ENCODE data around the gene FCAMR. TPM values are rescaled to one million over a fixed set of nuclear protein-coding genes. Genes with fewer than 3 reads are reported as not detected.

The FCAMR gene, protein sequence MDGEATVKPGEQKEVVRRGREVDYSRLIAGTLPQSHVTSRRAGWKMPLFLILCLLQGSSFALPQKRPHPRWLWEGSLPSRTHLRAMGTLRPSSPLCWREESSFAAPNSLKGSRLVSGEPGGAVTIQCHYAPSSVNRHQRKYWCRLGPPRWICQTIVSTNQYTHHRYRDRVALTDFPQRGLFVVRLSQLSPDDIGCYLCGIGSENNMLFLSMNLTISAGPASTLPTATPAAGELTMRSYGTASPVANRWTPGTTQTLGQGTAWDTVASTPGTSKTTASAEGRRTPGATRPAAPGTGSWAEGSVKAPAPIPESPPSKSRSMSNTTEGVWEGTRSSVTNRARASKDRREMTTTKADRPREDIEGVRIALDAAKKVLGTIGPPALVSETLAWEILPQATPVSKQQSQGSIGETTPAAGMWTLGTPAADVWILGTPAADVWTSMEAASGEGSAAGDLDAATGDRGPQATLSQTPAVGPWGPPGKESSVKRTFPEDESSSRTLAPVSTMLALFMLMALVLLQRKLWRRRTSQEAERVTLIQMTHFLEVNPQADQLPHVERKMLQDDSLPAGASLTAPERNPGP
- not detected in 2 replicates for total RNA-seq (ENCODE audit: low replicate concordance)

DNA sequence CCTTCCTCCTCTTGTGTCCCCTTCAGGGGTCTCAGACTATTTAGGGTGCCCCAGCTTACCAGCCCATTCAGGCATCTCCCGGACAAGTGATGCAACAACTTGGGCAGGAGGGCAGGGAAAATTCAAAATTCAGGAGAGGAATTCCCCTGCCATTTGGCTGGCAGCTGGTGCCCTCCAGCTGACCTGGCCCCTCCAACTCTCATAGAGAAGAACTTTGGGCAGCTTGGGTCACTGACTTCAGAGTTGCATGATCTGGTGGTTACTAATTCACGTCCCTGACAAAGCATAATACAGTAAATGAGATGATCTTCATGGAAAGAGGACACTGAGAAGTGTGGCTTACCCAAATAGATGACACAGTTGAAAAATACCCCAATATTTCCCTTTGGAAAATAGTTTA is at the start of gene FCAMR:
Gene FCAMR (minus strand): TSS at position 15 of the 400 bp plus-strand sequence. CDS start 335 bp downstream, outside the sequence.
- DNase-seq (ENCODE audit: low read depth), result no peak
- H3K4me3 ChIP-seq (ENCODE audit: low read depth, low read length), result no peak within 1 kb of the TSS
- TF ChIP-seq, protein P1, sequence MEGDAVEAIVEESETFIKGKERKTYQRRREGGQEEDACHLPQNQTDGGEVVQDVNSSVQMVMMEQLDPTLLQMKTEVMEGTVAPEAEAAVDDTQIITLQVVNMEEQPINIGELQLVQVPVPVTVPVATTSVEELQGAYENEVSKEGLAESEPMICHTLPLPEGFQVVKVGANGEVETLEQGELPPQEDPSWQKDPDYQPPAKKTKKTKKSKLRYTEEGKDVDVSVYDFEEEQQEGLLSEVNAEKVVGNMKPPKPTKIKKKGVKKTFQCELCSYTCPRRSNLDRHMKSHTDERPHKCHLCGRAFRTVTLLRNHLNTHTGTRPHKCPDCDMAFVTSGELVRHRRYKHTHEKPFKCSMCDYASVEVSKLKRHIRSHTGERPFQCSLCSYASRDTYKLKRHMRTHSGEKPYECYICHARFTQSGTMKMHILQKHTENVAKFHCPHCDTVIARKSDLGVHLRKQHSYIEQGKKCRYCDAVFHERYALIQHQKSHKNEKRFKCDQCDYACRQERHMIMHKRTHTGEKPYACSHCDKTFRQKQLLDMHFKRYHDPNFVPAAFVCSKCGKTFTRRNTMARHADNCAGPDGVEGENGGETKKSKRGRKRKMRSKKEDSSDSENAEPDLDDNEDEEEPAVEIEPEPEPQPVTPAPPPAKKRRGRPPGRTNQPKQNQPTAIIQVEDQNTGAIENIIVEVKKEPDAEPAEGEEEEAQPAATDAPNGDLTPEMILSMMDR (IDR thresholded peaks at IDR 0.05; ENCODE audit: insufficient read depth, low read length), result no peak

DNA sequence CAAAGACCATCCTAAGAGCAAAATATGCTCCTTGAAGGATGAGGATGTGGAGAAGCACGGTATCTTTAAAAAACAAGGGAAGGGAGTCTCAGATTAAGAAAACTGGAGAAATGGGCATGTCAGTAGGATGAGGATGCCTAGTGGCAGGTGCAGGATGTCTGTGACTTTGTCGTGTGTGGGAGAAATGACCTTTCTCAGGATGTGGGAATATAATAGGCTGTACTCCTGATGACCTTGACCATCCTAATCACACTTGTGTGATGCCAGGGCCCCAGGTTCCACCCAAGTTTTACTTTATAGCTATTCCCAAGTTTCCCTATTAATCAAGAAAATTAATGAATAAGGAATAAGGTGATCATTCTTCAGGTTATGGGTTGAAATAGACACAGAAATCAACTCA is 49.4 kb upstream of the FCAMR start:
- TF ChIP-seq, protein P1 (IDR thresholded peaks at IDR 0.05; ENCODE audit: insufficient read depth, low read length), result no peak
- no peak overlapping the region for H3K4me3 ChIP-seq (ENCODE audit: low read depth, low read length)
- no peak for DNase-seq (ENCODE audit: low read depth)

DNA sequence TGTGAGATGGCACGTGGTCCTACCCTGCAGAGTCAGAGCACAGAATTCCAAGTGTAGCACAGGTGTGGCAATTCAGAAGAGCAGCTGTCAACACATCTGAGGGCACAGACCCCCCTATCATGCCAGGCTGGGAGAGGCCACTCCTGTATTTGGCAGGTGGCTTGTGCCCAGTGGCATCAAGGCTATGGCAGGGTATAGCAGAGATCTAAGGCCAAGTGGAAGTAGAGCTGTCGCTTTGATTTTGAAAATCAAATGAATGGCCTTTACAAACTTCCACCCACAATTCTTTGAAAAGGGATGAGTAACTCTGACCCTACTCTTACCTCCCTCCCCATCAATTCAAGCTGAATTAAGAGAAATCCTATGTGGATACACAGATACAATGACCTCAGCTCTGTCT is 48.9 kb upstream of the FCAMR start:
- no peak for DNase-seq (ENCODE audit: low read depth)
- TF ChIP-seq, protein P1 (IDR thresholded peaks at IDR 0.05; ENCODE audit: insufficient read depth, low read length), result no peak
- H3K4me3 ChIP-seq (ENCODE audit: low read depth, low read length), result no peak overlapping the region

DNA sequence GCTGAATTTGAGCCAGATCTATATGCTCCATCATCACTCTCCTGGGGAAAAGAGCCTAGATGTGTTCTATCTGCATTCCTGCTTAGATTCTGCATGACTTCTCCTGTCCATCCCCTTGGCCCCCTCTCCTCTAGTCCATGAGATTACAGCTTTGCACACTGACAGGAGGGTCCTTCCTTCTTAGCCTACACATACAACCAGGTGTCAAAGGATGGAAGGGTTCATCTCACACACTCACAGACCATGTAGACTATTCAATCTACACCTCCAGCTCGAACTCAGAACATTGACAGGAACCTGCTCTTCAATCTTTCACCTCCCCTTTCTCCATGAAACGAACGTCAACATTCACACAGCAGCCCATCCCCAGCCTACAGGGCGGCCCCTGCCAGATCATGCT is 48.4 kb upstream of the FCAMR start:
- H3K4me3 ChIP-seq (ENCODE audit: low read depth, low read length), result no peak overlapping the region
- TF ChIP-seq, protein P1 (IDR thresholded peaks at IDR 0.05; ENCODE audit: insufficient read depth, low read length), result no peak
- no peak for DNase-seq (ENCODE audit: low read depth)

DNA sequence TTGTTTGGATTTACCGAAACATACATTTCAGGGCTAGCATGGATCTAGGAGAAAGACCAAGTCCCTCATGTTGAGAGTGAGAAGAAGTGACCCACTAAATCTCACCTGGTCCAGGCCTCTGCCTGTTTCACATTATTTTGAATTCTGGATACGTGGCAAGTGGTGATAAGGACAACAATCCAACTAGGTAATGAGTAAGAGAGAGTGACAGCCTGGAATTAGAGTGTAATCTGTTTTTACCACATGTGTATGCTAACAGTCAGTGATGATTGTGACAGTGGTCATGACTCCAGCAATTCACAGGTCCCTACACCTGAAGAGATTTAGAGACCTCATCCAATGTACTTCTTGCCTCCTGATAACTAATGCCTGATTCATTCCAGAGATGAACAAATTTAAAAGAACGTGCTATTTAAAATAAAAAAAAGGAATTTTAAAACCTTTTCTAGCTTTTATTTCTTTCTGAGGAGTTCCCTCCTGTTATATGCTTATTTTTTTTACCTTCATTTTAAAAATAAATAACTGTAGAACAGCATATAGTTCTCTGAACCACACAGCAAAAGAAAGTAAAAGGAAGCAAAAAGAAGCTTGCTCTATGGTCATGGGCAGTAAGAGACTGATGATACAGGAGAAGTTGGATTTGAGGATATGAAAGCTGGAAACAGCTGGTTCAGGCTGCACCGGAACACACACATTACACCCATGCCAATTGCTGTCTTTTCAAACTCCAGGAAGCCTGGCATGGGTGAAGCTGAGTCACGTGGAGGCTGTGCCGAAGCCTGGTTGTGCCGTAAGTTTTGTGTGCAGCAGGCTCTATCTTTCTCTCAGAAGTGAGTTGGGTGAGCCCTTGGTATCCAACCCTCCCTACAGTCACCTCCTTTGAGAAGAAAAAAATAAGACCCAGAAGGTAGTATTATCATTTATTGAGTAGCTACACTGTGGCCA is 47.6 kb upstream of the FCAMR start:
- DNase-seq (ENCODE audit: low read depth), result peak; percentile 32
- TF ChIP-seq, protein P1 (IDR thresholded peaks at IDR 0.05; ENCODE audit: insufficient read depth, low read length), result no peak
- H3K4me3 ChIP-seq (ENCODE audit: low read depth, low read length), result no peak overlapping the region

DNA sequence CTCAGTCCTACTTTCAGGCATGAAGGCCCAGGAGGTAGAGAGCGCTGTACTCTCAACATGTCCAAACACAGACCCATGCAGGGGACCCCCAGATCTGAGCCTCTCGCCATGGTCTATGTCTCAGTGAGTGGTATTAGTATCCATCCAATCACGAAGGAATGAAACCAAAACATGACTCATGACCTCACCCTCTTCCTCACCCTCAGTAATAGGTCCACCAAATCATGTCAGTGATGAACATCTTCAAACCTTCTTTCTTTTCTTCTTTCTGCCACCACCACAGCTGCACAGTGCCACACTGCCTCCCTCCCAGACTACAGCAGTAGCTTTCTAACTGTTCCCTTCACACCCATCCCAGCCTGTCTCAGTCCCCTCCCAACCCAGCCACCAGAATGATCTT is 45.5 kb upstream of the FCAMR start:
- DNase-seq (ENCODE audit: low read depth), result no peak
- TF ChIP-seq, protein P1 (IDR thresholded peaks at IDR 0.05; ENCODE audit: insufficient read depth, low read length), result no peak
- no peak overlapping the region for H3K4me3 ChIP-seq (ENCODE audit: low read depth, low read length)

All from fibroblast of the aortic adventitia (primary cell).